Panc1 (cell line): ENCODE results near the gene XKR3. TPM values are rescaled to one million over a fixed set of nuclear protein-coding genes. Genes with fewer than 3 reads are reported as not detected.

Experiments
- ATAC-seq: fragments of 200-7000 bp; cut with Tn5 transposase; 2 replicates; pipeline ENCODE4 v1.9.1; 2020; ENCODE audit warnings: mild to moderate bottlenecking, moderate library complexity
- BruUV-seq: library from RNA; stranded (reverse); fragments of 400-500 nt; replicated peaks from 2 replicates; lab custom pipeline; 2021; lab: Mats Ljungman, UMichigan
- CTCF ChIA-PET: fragments of 300-600 bp; sonication (Branson Sonifier 250); formaldehyde crosslinking; loops from one replicate; lab custom pipeline; 2022; ENCODE audit warnings: antibody characterized with exemption; lab: Charles Lee
- POLR2A ChIA-PET: fragments of 300-600 bp; sonication (Branson Sonifier 250); formaldehyde crosslinking; loops from one replicate; lab custom pipeline; 2022; ENCODE audit warnings: antibody characterized with exemption; lab: Charles Lee
- DNase-seq: peaks from one replicate; pipeline ENCODE4 v3.0.0-alpha.2; 2010; ENCODE audit warnings: low read depth, low spot score
- H3K27ac ChIP-seq: 2 replicates; pipeline ENCODE4 v1.5.1; 2011; ENCODE audit warnings: mild to moderate bottlenecking, low read length, inconsistent platforms
- H3K27me3 ChIP-seq: fragments of 200-500 bp; sonication (Bioruptor generic); 2 replicates; pipeline ENCODE4 v1.6.0; 2014; ENCODE audit warnings: low read length, inconsistent platforms; ENCODE audit not compliant: control insufficient read depth, insufficient read depth
- H3K36me3 ChIP-seq: fragments of 200-500 bp; sonication (Bioruptor generic); 2 replicates; pipeline ENCODE4 v1.5.1; 2014; ENCODE audit warnings: inconsistent platforms, mild to moderate bottlenecking, low read length, moderate library complexity; ENCODE audit not compliant: control insufficient read depth, insufficient read depth
- H3K4me1 ChIP-seq: 2 replicates; pipeline ENCODE4 v1.5.1; 2011; ENCODE audit warnings: inconsistent platforms, mild to moderate bottlenecking, low read length, moderate library complexity; ENCODE audit not compliant: control insufficient read depth, insufficient read depth
- H3K4me3 ChIP-seq, 2 experiments: 2 replicates each; pipeline ENCODE4 v1.5.1; 2011 to 2012; ENCODE audit warnings: low read depth in 2 of 2, low read length in 2 of 2, mild to moderate bottlenecking in 2 of 2, inconsistent platforms in 1 of 2, moderate library complexity in 1 of 2
- H3K9me3 ChIP-seq: fragments of 200-500 bp; sonication (Bioruptor generic); 2 replicates; pipeline ENCODE4 v1.5.1; 2014; ENCODE audit warnings: low read depth, mild to moderate bottlenecking, inconsistent platforms, low read length, moderate library complexity; ENCODE audit not compliant: control insufficient read depth, insufficient read depth
- CTCF ChIP-seq: fragments of 450-650 bp; IDR thresholded peaks from 2 replicates; pipeline ENCODE4 v1.5.1; 2017; ENCODE audit warnings: mild to moderate bottlenecking
- POLR2AphosphoS5 ChIP-seq: IDR thresholded peaks from 2 replicates; pipeline ENCODE4 v1.6.1; 2012; ENCODE audit warnings: mild to moderate bottlenecking, low read depth, low read length, moderate library complexity
- REST ChIP-seq, 2 experiments: IDR thresholded peaks; 2 replicates each; pipeline ENCODE4 v1.6.1; 2011 to 2012; ENCODE audit warnings: low read depth in 2 of 2, control low read depth in 1 of 2, low read length in 1 of 2, mild to moderate bottlenecking in 1 of 2, moderate library complexity in 1 of 2; ENCODE audit not compliant: insufficient read depth in 1 of 2
- SIN3A ChIP-seq: IDR thresholded peaks from 2 replicates; pipeline ENCODE4 v1.6.1; 2012; ENCODE audit warnings: low read depth, mild to moderate bottlenecking, low read length, moderate library complexity, borderline replicate concordance; ENCODE audit not compliant: insufficient read depth
- in situ Hi-C: cut with HindIII; loops from 2 replicates; pipeline ENCODE4 v1.10.0; 2016; ENCODE audit warnings: low sequenced_read_pairs, low pct_unique_long_range_greater_than_20kb
- intact Hi-C: fragments of 100-400 bp; cut with micrococcal nuclease; formaldehyde crosslinking; loops from one replicate; pipeline ENCODE4 v1.10.0; 2022; ENCODE audit not compliant: unreplicated experiment
- total RNA-seq: library from RNA; stranded (reverse); gene quantifications from one replicate; pipeline ENCODE4 v1.2.1, GENCODE V29; 2021; ENCODE audit not compliant: unreplicated experiment

The XKR3 gene
- total RNA-seq, 1 experiment from 2014 or later: not detected

GRCh38 chr22:16781074-16781763 is 44.0 kb downstream of the XKR3 start:
- POLR2A ChIA-PET: no interaction called here
- H3K4me1 ChIP-seq: no peaks in the 10 kb centered on the region
- intact Hi-C loops: no loop called here
- DNase-seq (no peak), ATAC-seq (no peak)
- no peaks in the 10 kb centered on the region for H3K27me3 ChIP-seq
- H3K9me3 ChIP-seq: no peaks in the 10 kb centered on the region
- no peak overlapping the region for H3K27ac ChIP-seq
- H3K36me3 ChIP-seq: no peaks in the 10 kb centered on the region
- CTCF ChIA-PET: no interaction called here
- in situ Hi-C loops: no loop called here
- no TSS peak for BruUV-seq
- no peak overlapping the region for H3K4me3 ChIP-seq
- TF ChIP-seq SIN3A: no peak

GRCh38 chr22:16777284-16777924 is 47.8 kb downstream of the XKR3 start:
- ChIA-PET CTCF (no interaction called here), POLR2A (no interaction called here)
- Histone ChIP-seq H3K27ac (no peak overlapping the region), H3K9me3 (no peaks in the 10 kb centered on the region), H3K27me3 (no peaks in the 10 kb centered on the region), H3K36me3 (no peaks in the 10 kb centered on the region), H3K4me3 (no peak overlapping the region), H3K4me1 (no peaks in the 10 kb centered on the region)
- TF ChIP-seq CTCF (no peak), REST (IDR thresholded peaks at IDR 0.05; ENCODE audit: insufficient read depth in 1 of 2, low read depth in 2 of 2, low read length in 1 of 2) (no peak), POLR2AphosphoS5 (no peak)
- in situ Hi-C loops: no loop called here
- DNase-seq (no peak), ATAC-seq (no peak)
- BruUV-seq: no TSS peak
- intact Hi-C loops: no loop called here

GRCh38 chr22:16776080-16776479 is 49.1 kb downstream of the XKR3 start:
- in situ Hi-C loops: no loop called here

More at GRCh38 chr22:16776080-16776479, 49.1 kb downstream of the XKR3 start:
- Histone ChIP-seq H3K27ac (no peak overlapping the region), H3K9me3 (no peaks in the 10 kb centered on the region), H3K36me3 (no peaks in the 10 kb centered on the region), H3K27me3 (no peaks in the 10 kb centered on the region), H3K4me1 (no peaks in the 10 kb centered on the region), H3K4me3 (no peak overlapping the region)
- DNase-seq (no peak), ATAC-seq (no peak)
- no peak for TF ChIP-seq CTCF
- TF ChIP-seq REST (IDR thresholded peaks at IDR 0.05; ENCODE audit: insufficient read depth in 1 of 2, low read depth in 2 of 2, low read length in 1 of 2): no peak
- no peak for TF ChIP-seq POLR2AphosphoS5
- TF ChIP-seq SIN3A: no peak
- BruUV-seq: no TSS peak
- ChIA-PET POLR2A (no interaction called here), CTCF (interaction anchor here (0.7 kb wide), 1 partner anchor 282 kb away, joined by 4 read pairs; no protein-coding TSS in a partner anchor)
- intact Hi-C loops: no loop called here
